IMR-90 (cell line): ENCODE measurements around the gene IL20RA. TPM values are rescaled to one million over a fixed set of nuclear protein-coding genes. Genes with fewer than 3 reads are reported as not detected.

Experiments used
- ATAC-seq: fragments of 200-7000 bp; cut with Tn5 transposase; 2 replicates; pipeline ENCODE4 v1.9.1; 2020; ENCODE audit warnings: low read depth, mild to moderate bottlenecking, moderate library complexity
- BruUV-seq: library from RNA; stranded (reverse); fragments of 400-500 nt; replicated peaks from 2 replicates; lab custom pipeline; 2021; lab: Mats Ljungman, UMichigan
- CTCF ChIA-PET: fragments of 300-600 bp; formaldehyde crosslinking; extraction: SDS; loops from one replicate; lab custom pipeline; 2021; ENCODE audit warnings: antibody characterized with exemption; lab: Yijun Ruan, JAX
- POLR2A ChIA-PET: fragments of 300-600 bp; sonication (Branson Sonifier 250); formaldehyde crosslinking; loops from one replicate; lab custom pipeline; 2022; ENCODE audit warnings: antibody characterized with exemption; ENCODE audit not compliant: unreplicated experiment; lab: Charles Lee
- DNase-seq: peaks from one replicate; pipeline ENCODE4 v3.0.0; 2013
- H2AFZ ChIP-seq: replicated peaks from 2 replicates; pipeline ENCODE3; 2013; ENCODE audit warnings: low read length, mild to moderate bottlenecking; ENCODE audit not compliant: poor library complexity
- H2AK5ac ChIP-seq: 2 replicates; pipeline ENCODE4 v1.6.1; 2013; ENCODE audit warnings: low read depth, low read length, inconsistent platforms
- H2AK9ac ChIP-seq: replicated peaks from 2 replicates; pipeline ENCODE3; 2013; ENCODE audit warnings: mild to moderate bottlenecking, low read depth, low read length, moderate library complexity; ENCODE audit not compliant: poor library complexity
- H2BK120ac ChIP-seq: 2 replicates; pipeline ENCODE4 v1.6.1; 2013; ENCODE audit warnings: low read depth, low read length, inconsistent platforms
- H2BK15ac ChIP-seq: 3 replicates; pipeline ENCODE4 v1.6.1; 2013; ENCODE audit warnings: low read depth, low read length, inconsistent platforms
- H2BK20ac ChIP-seq: 2 replicates; pipeline ENCODE4 v1.6.1; 2013; ENCODE audit warnings: low read depth, mild to moderate bottlenecking, inconsistent platforms, low read length, moderate library complexity
- H2BK5ac ChIP-seq: 2 replicates; pipeline ENCODE4 v1.6.1; 2013; ENCODE audit warnings: mild to moderate bottlenecking, low read depth, low read length, inconsistent platforms; ENCODE audit not compliant: poor library complexity, severe bottlenecking
- H3K14ac ChIP-seq: replicated peaks from 2 replicates; pipeline ENCODE4 v1.6.1; 2013; ENCODE audit warnings: low read depth, low read length, inconsistent platforms
- H3K18ac ChIP-seq: 2 replicates; pipeline ENCODE4 v1.6.1; 2013; ENCODE audit warnings: low read depth, low read length, control low read depth
- H3K23ac ChIP-seq: 2 replicates; pipeline ENCODE4 v1.6.1; 2013; ENCODE audit warnings: low read depth, low read length, inconsistent platforms
- H3K27ac ChIP-seq: 2 replicates; pipeline ENCODE4 v1.5.1; 2013; ENCODE audit warnings: mild to moderate bottlenecking, control low read depth, low read length; ENCODE audit not compliant: insufficient read depth
- H3K27me3 ChIP-seq: 2 replicates; pipeline ENCODE4 v1.6.1; 2013; ENCODE audit warnings: low read length; ENCODE audit not compliant: control insufficient read depth, insufficient read depth
- H3K36me3 ChIP-seq: 2 replicates; pipeline ENCODE4 v1.6.1; 2013; ENCODE audit warnings: low read length, mixed read lengths; ENCODE audit not compliant: control insufficient read depth, insufficient read depth
- H3K4ac ChIP-seq: 2 replicates; pipeline ENCODE4 v1.6.1; 2013; ENCODE audit warnings: low read depth, low read length, inconsistent platforms
- H3K4me1 ChIP-seq: 2 replicates; pipeline ENCODE4 v1.6.1; 2013; ENCODE audit warnings: low read length, mixed read lengths; ENCODE audit not compliant: control insufficient read depth, insufficient read depth
- H3K4me2 ChIP-seq: 2 replicates; pipeline ENCODE4 v1.6.1; 2013; ENCODE audit warnings: low read depth, mild to moderate bottlenecking, control low read depth, low read length, moderate library complexity
- H3K4me3 ChIP-seq: 2 replicates; pipeline ENCODE4 v1.5.1; 2013; ENCODE audit warnings: low read depth, mild to moderate bottlenecking, control low read depth, low read length, moderate library complexity; ENCODE audit not compliant: insufficient read depth
- H3K56ac ChIP-seq: 2 replicates; pipeline ENCODE4 v1.6.1; 2013; ENCODE audit warnings: low read length, inconsistent platforms; ENCODE audit not compliant: insufficient read depth; ENCODE audit errors: extremely low read depth
- H3K79me1 ChIP-seq, 2 experiments: 2 replicates each; pipeline ENCODE4 v1.6.1; 2013; ENCODE audit warnings: low read length in 2 of 2, inconsistent platforms in 1 of 2, low read depth in 1 of 2
- H3K9ac ChIP-seq: 2 replicates; pipeline ENCODE4 v1.6.1; 2013; ENCODE audit warnings: low read depth, low read length, control low read depth
- H3K9me1 ChIP-seq: 2 replicates; pipeline ENCODE4 v1.6.1; 2013; ENCODE audit warnings: low read length, inconsistent platforms; ENCODE audit not compliant: insufficient read depth
- H3K9me3 ChIP-seq: 2 replicates; pipeline ENCODE4 v1.6.1; 2013; ENCODE audit warnings: low read length; ENCODE audit not compliant: control insufficient read depth, insufficient read depth
- H4K20me1 ChIP-seq: 2 replicates; pipeline ENCODE4 v1.6.1; 2013; ENCODE audit warnings: low read length, inconsistent platforms; ENCODE audit not compliant: insufficient read depth
- H4K5ac ChIP-seq: 2 replicates; pipeline ENCODE4 v1.6.1; 2013; ENCODE audit warnings: mild to moderate bottlenecking, low read depth, low read length, control low read depth
- H4K8ac ChIP-seq, 2 experiments: 2 replicates each; pipeline ENCODE4 v1.6.1; 2013; ENCODE audit warnings: low read depth in 2 of 2, low read length in 2 of 2, control low read depth in 1 of 2, inconsistent platforms in 1 of 2
- H4K91ac ChIP-seq: 2 replicates; pipeline ENCODE4 v1.6.1; 2013; ENCODE audit warnings: low read depth, low read length, inconsistent platforms; ENCODE audit not compliant: insufficient read depth
- SMC3 ChIP-seq: fragments of 150-350 bp; IDR thresholded peaks from 2 replicates; pipeline ENCODE4 v1.6.1; 2016; ENCODE audit warnings: low read depth, mild to moderate bottlenecking, antibody characterized with exemption, low read length, moderate library complexity
- WGBS, 2 experiments: methylation state at CpG; one replicate each; pipeline versions ENCODE4 v1.1.5 to v1.1.7; 2013; ENCODE audit warnings: missing lambda C conversion rate in 2 of 2; ENCODE audit not compliant: insufficient read length in 1 of 2; ENCODE audit errors: extremely low coverage in 2 of 2; 5-methylcytosine and 5-hydroxymethylcytosine counted together
- dilution Hi-C: fragments of 300-500 bp; cut with HindIII; formaldehyde crosslinking; loops from one replicate; pipeline ENCODE4 v1.14.3; 2018; ENCODE audit warnings: low sequenced_read_pairs; ENCODE audit not compliant: unreplicated experiment
- in situ Hi-C: fragments of 300-500 bp; cut with MboI; formaldehyde crosslinking; loops from 3 replicates; pipeline ENCODE4 v1.14.3; 2019; ENCODE audit warnings: low sequenced_read_pairs, inconsistent platforms, mixed read lengths
- intact Hi-C: fragments of 100-400 bp; cut with micrococcal nuclease; formaldehyde crosslinking; loops from 2 replicates; pipeline ENCODE4 v1.10.0; 2022
- polyA plus RNA-seq, 3 experiments: library from polyadenylated mRNA; depleted of rRNA; stranded (reverse); fragments of >200 nt; gene quantifications; 2 replicates each; pipeline ENCODE4 v1.2.3, GENCODE V29; 2012; ENCODE audit warnings: low replicate concordance in 1 of 3
- total RNA-seq: library from RNA; depleted of rRNA; stranded (reverse); fragments of >200 nt; gene quantifications from 2 replicates; pipeline ENCODE4 v1.2.3, GENCODE V29; 2012

Gene IL20RA
- total and polyA plus RNA-seq, 2 of the 4 experiments (the other 2 are of a cell fraction), result 0.02 TPM; not detected in 1

DNA sequence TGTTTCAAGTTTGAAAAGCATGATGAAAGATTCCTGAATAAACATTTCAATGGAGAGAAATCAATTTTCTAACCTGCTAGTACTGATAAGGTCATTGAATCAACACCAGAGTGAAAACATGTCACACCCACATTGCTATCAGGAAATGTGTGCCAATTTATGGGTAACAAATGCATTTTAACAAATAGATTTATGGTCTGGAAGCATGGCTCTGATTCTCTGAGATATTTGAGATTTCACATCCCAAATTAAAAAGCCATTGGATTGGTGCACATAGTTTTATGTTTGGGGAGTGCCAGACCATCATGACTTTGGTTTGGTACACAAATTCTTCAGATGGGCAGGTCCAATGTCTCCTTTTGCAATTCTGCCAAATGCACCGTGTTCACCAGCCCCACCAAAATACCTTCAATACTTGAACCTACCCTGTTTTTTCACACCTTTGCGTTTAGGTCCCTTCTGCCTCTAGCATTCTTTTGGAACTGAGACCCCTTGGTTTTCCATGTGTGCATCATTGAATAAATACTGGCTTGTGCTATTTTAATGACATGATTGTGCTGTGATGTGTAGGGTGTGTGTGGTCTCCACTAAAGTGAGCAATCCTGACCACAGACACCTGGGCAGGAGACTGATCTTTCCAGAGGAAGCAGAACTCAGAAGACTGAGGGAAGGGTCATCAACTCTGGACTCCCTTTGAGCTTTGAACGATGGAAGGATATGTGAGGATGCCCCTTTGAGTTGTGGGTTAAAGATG lies 20.4 kb downstream of the IL20RA start:
- Histone ChIP-seq H3K14ac (no peak overlapping the region), H2BK20ac (no peak overlapping the region), H4K5ac (no peak overlapping the region), H2AK9ac (no peak overlapping the region), H4K20me1 (no peaks in the 10 kb centered on the region), H2BK15ac (no peak overlapping the region), H3K4me3 (no peak overlapping the region), H2BK5ac (no peak overlapping the region), H2AK5ac (no peak overlapping the region), H4K8ac (no peak overlapping the region), H3K18ac (no peak overlapping the region), H2BK120ac (no peak overlapping the region), H3K27me3 (no peaks in the 10 kb centered on the region; the same call in 1 of the 2 replicates), H3K36me3 (no peaks in the 10 kb centered on the region), H3K56ac (no peak overlapping the region), H3K23ac (no peak overlapping the region), H3K9me1 (no peaks in the 10 kb centered on the region), H2AFZ (no peak overlapping the region), H3K9ac (no peak overlapping the region), H3K27ac (no peak overlapping the region), H3K9me3 (no peaks in the 10 kb centered on the region), H4K91ac (no peak overlapping the region), H3K79me1 (no peaks in the 10 kb centered on the region), H3K4ac (no peak overlapping the region), H3K4me1 (no peaks in the 10 kb centered on the region), H3K4me2 (no peak overlapping the region)
- no CpG with 5 or more reads among the region's 3 CpGs for WGBS, 2 experiments
- no TSS peak for BruUV-seq
- POLR2A ChIA-PET, result no interaction called here
- dilution Hi-C loops (no loop called here), intact Hi-C loops (no loop called here), in situ Hi-C loops (no loop called here)
- no peak for ATAC-seq
- CTCF ChIA-PET, result no interaction called here
- DNase-seq, result no peak
- TF ChIP-seq SMC3, result no peak
